Measurements from ENCODE around the gene ARRDC3. TPM values are rescaled to one million over a fixed set of nuclear protein-coding genes. Genes with fewer than 3 reads are reported as not detected.
A peak's percentile ranks its signal among the peaks of the same experiment; 100 is the strongest.

ARRDC3 gene
- total and polyA plus RNA-seq, 2 of the 8 experiments (the other 6 are each of a cell fraction or from before 2014, with no cell fraction given), result 2.9 to 5.7 TPM

DNA sequence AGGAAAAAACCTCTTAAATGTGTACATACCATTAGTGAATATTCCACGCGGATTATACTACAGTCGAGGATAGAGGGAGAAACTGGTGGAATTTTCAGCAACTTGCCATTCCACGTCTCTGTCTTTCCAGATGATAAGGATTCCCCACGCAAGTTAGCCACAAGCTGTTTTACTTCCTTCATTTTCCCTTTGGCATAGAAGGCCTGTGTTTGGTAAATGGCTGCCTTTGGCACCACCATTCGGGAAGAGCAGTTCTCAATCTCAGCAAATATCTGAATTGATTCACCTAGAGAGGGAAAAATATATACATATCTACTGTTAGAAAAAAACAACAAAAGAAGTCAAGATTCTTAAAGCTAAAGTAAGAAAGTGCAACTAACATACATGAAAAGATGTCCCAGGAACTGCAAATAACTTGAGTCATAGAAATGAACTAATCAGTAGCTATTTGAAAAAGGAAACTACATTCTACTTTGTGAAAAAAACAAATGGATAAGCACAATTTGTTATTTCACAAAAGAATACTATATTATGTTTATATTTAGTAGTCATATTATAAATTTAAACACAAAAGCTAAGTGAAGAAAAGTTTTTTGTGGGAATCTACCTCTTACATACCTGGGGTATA, 8.1 kb downstream of the ARRDC3 start:
- Histone ChIP-seq H4K5ac (ENCODE audit: insufficient read length, low read depth, low read length) (no peak overlapping the region), H4K8ac (ENCODE audit: extremely low read depth, insufficient read depth, low read length) (no peak overlapping the region; the same call in 1 of the 2 replicates), H3K18ac (ENCODE audit: extremely low read depth, low read length) (no peak overlapping the region), H3K9me3 (ENCODE audit: insufficient read depth in 2 of 2, low read depth in 1 of 2, low read length in 1 of 2) (no peaks in the 10 kb centered on the region), H3K23me2 (ENCODE audit: low read depth, low read length) (no peaks in the 10 kb centered on the region), H3K79me2 (ENCODE audit: control insufficient read depth in 1 of 2, insufficient read depth in 2 of 2, low read length in 2 of 2) (no peaks in the 10 kb centered on the region), H3K4me1 (replicated peaks in 1 of 4; ENCODE audit: control insufficient read depth in 3 of 4, insufficient read depth in 4 of 4, low read length in 3 of 4) (no peaks in the 10 kb centered on the region), H4K91ac (replicated peaks; ENCODE audit: insufficient read length, low read length) (no peak overlapping the region), H3K23ac (ENCODE audit: insufficient read length) (no peak overlapping the region), H3K27ac (ENCODE audit: low read depth, low read length) (no peak overlapping the region), H2BK20ac (ENCODE audit: low read length) (no peak overlapping the region), H2BK120ac (replicated peaks; ENCODE audit: low read depth, low read length) (no peak overlapping the region), H3K4me3 (ENCODE audit: extremely low read depth in 1 of 4, insufficient read depth in 2 of 4, low read depth in 3 of 4, low read length in 4 of 4) (no peak overlapping the region), H3K4ac (replicated peaks; ENCODE audit: insufficient read length, low read depth, low read length) (no peak overlapping the region), H2BK5ac (ENCODE audit: low read depth, low read length) (no peak overlapping the region), H3K4me2 (ENCODE audit: insufficient read depth in 1 of 2, low read depth in 2 of 2, low read length in 2 of 2) (no peak overlapping the region), H3K14ac (ENCODE audit: insufficient read length) (no peak overlapping the region), H3K27me3 (replicated peaks in 1 of 4; ENCODE audit: control insufficient read depth in 3 of 4, extremely low read depth in 1 of 4, insufficient read depth in 3 of 4, low read length in 3 of 4) (no peaks in the 10 kb centered on the region), H2AFZ (ENCODE audit: low read length) (no peak overlapping the region), H2BK12ac (ENCODE audit: low read depth, low read length) (no peak overlapping the region), H3K56ac (replicated peaks; ENCODE audit: insufficient read length, low read depth, low read length) (no peak overlapping the region), H3K79me1 (ENCODE audit: low read depth, low read length) (no peaks in the 10 kb centered on the region), H3K36me3 (ENCODE audit: control insufficient read depth in 2 of 4, insufficient read depth in 4 of 4, low read length in 3 of 4) (peaks cover 2 to 63% (median 20%) of the 10 kb centered on the region in 4 experiments; a peak in 7 of 8 replicates), H2AK5ac (ENCODE audit: low read depth, low read length) (no peak overlapping the region), H4K20me1 (replicated peaks in 1 of 2; ENCODE audit: control insufficient read depth in 1 of 2, insufficient read depth in 2 of 2, low read length in 2 of 2) (no peaks in the 10 kb centered on the region), H3K9ac (replicated peaks in 1 of 4; ENCODE audit: extremely low read depth in 1 of 4, low read depth in 3 of 4, low read length in 3 of 4) (no peak overlapping the region), H2BK15ac (ENCODE audit: low read length) (no peak overlapping the region)
- FAIRE-seq (no peak), DNase-seq (ENCODE audit: low read depth in 1 of 2, low spot score in 2 of 2) (no peak)
- TF ChIP-seq POLR2A (IDR thresholded peaks at IDR 0.05; ENCODE audit: control extremely low read depth in 1 of 2, low read depth in 2 of 2, low read length in 2 of 2) (peak in 1 of 2 experiments; percentile 41; a peak in 1 of 3 replicates), SP2 (IDR thresholded peaks at IDR 0.05; ENCODE audit: low read length) (no peak), TAF7 (optimal IDR thresholded peaks at IDR 0.05; ENCODE audit: borderline replicate concordance, low read depth, low read length) (no peak)
- ChIA-PET POLR2A (ENCODE audit: partially characterized antibody) (interaction anchor here (1.0 to 1.7 kb wide), 2 partner anchors 8 to 10 kb away, joined by 3 to 9 read pairs; partner anchors contain the start of gene ARRDC3), CTCF (ENCODE audit: partially characterized antibody) (interaction anchor here (0.6 to 3.9 kb wide), 7 partner anchors 10 to 273 kb away, joined by 3 to 27 read pairs (median 5); partner anchors contain the start of gene ARRDC3)
- 94% methylated on average over 6 of the region's 6 CpGs; no CpG with 5 or more reads in 1 of the 2 experiments for WGBS, 2 experiments (ENCODE audit: extremely low coverage in 1 of 2, insufficient coverage in 1 of 2, insufficient read length in 1 of 2, insufficient replicate concordance in 2 of 2, low coverage in 1 of 2, low lambda C conversion rate in 2 of 2, missing lambda C conversion rate in 1 of 2)
